GM12878 (cell line): ENCODE measurements around the gene CEP128. TPM values are rescaled to one million over a fixed set of nuclear protein-coding genes. Genes with fewer than 3 reads are reported as not detected.

ENCODE experiments used
- ATAC-seq: fragments of 200-7000 bp; cut with Tn5 transposase; 3 replicates; pipeline ENCODE4 v1.9.1; 2020; ENCODE audit warnings: mild to moderate bottlenecking, moderate library complexity
- BruUV-seq: library from RNA; stranded (reverse); fragments of 400-500 nt; replicated peaks from 2 replicates; lab custom pipeline; 2021; lab: Mats Ljungman, UMichigan
- CTCF ChIA-PET: fragments of 300-600 bp; sonication (Branson Sonifier 250); formaldehyde crosslinking; extraction: SDS; loops from one replicate; lab custom pipeline; 2021; ENCODE audit warnings: inconsistent platforms; lab: Yijun Ruan, JAX
- POLR2A ChIA-PET: fragments of 350-600 bp; formaldehyde crosslinking; extraction: SDS; loops from one replicate; lab custom pipeline; 2021; ENCODE audit warnings: inconsistent platforms; lab: Charles Lee
- RAD21 ChIA-PET: fragments of 300-600 bp; sonication (Branson Sonifier 250); formaldehyde crosslinking; loops from one replicate; lab custom pipeline; 2023; ENCODE audit warnings: antibody characterized with exemption; ENCODE audit not compliant: unreplicated experiment; lab: Charles Lee
- SMC1A ChIA-PET: fragments of 300-600 bp; sonication (Branson Sonifier 250); formaldehyde crosslinking; loops from one replicate; lab custom pipeline; 2023; ENCODE audit not compliant: unreplicated experiment, uncharacterized antibody; lab: Charles Lee
- DNase-seq: peaks from one replicate; pipeline ENCODE4 v3.0.0-alpha.2; 2011; ENCODE audit warnings: low read depth, low spot score
- FAIRE-seq: peaks from 3 replicates; lab custom pipeline; 2011; peaks lifted over from hg19 to GRCh38; lab: Jason Lieb, UNC
- H2AFZ ChIP-seq: 2 replicates; pipeline ENCODE4 v1.6.0; 2011; ENCODE audit warnings: low read depth, low read length, control low read depth; ENCODE audit not compliant: control insufficient read depth
- H3K27ac ChIP-seq: 2 replicates; pipeline ENCODE4 v1.5.1; 2011; ENCODE audit warnings: control low read depth; ENCODE audit not compliant: control insufficient read depth, insufficient read depth
- H3K27me3 ChIP-seq, 2 experiments: replicated peaks in 1 of 2; 2 replicates each; pipeline versions ENCODE4 v1.6.0 to v1.6.1; 2011; ENCODE audit warnings: low read length in 1 of 2; ENCODE audit not compliant: control insufficient read depth in 2 of 2, insufficient read depth in 2 of 2
- H3K36me3 ChIP-seq, 2 experiments: 2 replicates each; pipeline ENCODE4 v1.5.1; 2011; ENCODE audit warnings: low read length in 1 of 2; ENCODE audit not compliant: control insufficient read depth in 2 of 2, insufficient read depth in 2 of 2
- H3K4me1 ChIP-seq: 2 replicates; pipeline ENCODE4 v1.6.1; 2011; ENCODE audit warnings: mild to moderate bottlenecking, low read length, moderate library complexity, mixed read lengths; ENCODE audit not compliant: control insufficient read depth, insufficient read depth
- H3K4me2 ChIP-seq: 2 replicates; pipeline ENCODE4 v1.6.0; 2011; ENCODE audit warnings: control low read depth; ENCODE audit not compliant: control insufficient read depth, insufficient read depth
- H3K4me3 ChIP-seq: fragments of 200-600 bp; sonication (generic); 2 replicates; pipeline ENCODE4 v1.5.1; 2016
- H3K79me2 ChIP-seq: 2 replicates; pipeline ENCODE4 v1.6.0; 2011; ENCODE audit warnings: low read length; ENCODE audit not compliant: control insufficient read depth, insufficient read depth
- H3K9ac ChIP-seq: 2 replicates; pipeline ENCODE4 v1.8.0; 2011; ENCODE audit warnings: low read length, control low read depth, mixed read lengths; ENCODE audit not compliant: control insufficient read depth, insufficient read depth
- H3K9me3 ChIP-seq: replicated peaks from 3 replicates; pipeline ENCODE4 v1.5.1; 2011; ENCODE audit warnings: mild to moderate bottlenecking, low read length; ENCODE audit not compliant: control insufficient read depth, insufficient read depth
- H4K20me1 ChIP-seq: 2 replicates; pipeline ENCODE4 v1.6.0; 2011; ENCODE audit not compliant: control insufficient read depth, insufficient read depth
- BACH1 ChIP-seq: fragments of 450-650 bp; IDR thresholded peaks from 2 replicates; pipeline ENCODE4 v1.6.1; 2017; ENCODE audit warnings: mild to moderate bottlenecking, borderline replicate concordance
- CHD2 ChIP-seq: IDR thresholded peaks from 2 replicates; pipeline ENCODE4 v1.6.1; 2011; ENCODE audit warnings: low read depth, low read length, improper control_type of control experiment, borderline replicate concordance
- EGR1 ChIP-seq, 2 experiments: IDR thresholded peaks; 1 replicate in 1 of 2; 2 replicates in 1 of 2; pipeline ENCODE4 v1.6.1; 2011 to 2012; ENCODE audit warnings: low read depth in 2 of 2, low read length in 2 of 2, borderline replicate concordance in 1 of 2, mild to moderate bottlenecking in 1 of 2, moderate library complexity in 1 of 2
- GATAD2B ChIP-seq: fragments of 450-650 bp; conservative IDR thresholded peaks from 2 replicates; pipeline ENCODE4 v1.6.1; 2017; ENCODE audit warnings: low read depth, mild to moderate bottlenecking, moderate library complexity
- MEF2B ChIP-seq: fragments of 450-650 bp; IDR thresholded peaks from 2 replicates; pipeline ENCODE4 v1.6.1; 2018; ENCODE audit warnings: mild to moderate bottlenecking, moderate library complexity; ENCODE audit not compliant: partially characterized antibody, poor library complexity, severe bottlenecking
- MYC ChIP-seq: IDR thresholded peaks from 2 replicates; pipeline ENCODE4 v1.6.1; 2011; ENCODE audit warnings: mild to moderate bottlenecking, low read length, moderate library complexity, inconsistent platforms; ENCODE audit not compliant: insufficient read depth, insufficient replicate concordance, insufficient read length, severe bottlenecking
- RFX5 ChIP-seq: IDR thresholded peaks from 2 replicates; pipeline ENCODE4 v1.6.1; 2011; ENCODE audit warnings: low read depth, low read length, improper control_type of control experiment
- SIN3A ChIP-seq: IDR thresholded peaks from 2 replicates; pipeline ENCODE4 v1.6.1; 2012; ENCODE audit warnings: low read depth, low read length, improper control_type of control experiment
- SREBF1 ChIP-seq: IDR thresholded peaks from 2 replicates; pipeline ENCODE4 v1.6.1; 2012; ENCODE audit warnings: mild to moderate bottlenecking, low read length
- SREBF2 ChIP-seq: IDR thresholded peaks from 2 replicates; pipeline ENCODE4 v1.6.1; 2012; ENCODE audit warnings: mild to moderate bottlenecking, low read length
- WGBS: methylation state at CpG from one replicate; pipeline ENCODE4 v1.1.6; 2016; ENCODE audit warnings: low lambda C conversion rate; ENCODE audit not compliant: insufficient replicate concordance, insufficient coverage; ENCODE audit errors: missing lambda C conversion rate; 5-methylcytosine and 5-hydroxymethylcytosine counted together
- in situ Hi-C: fragments of 300-500 bp; cut with MboI; formaldehyde crosslinking; loops from 9 replicates; pipeline ENCODE4 v1.14.3; 2018; ENCODE audit warnings: mixed read lengths
- intact Hi-C: fragments of 100-400 bp; cut with micrococcal nuclease; formaldehyde crosslinking; loops from one replicate; pipeline ENCODE4 v1.14.2; 2022; ENCODE audit not compliant: unreplicated experiment
- polyA plus RNA-seq, 11 experiments: library from polyadenylated mRNA; depleted of rRNA in 4 of 11; unstranded in 6 of 11; stranded (reverse) in 5 of 11; fragments of >200 nt; fragmentation: Nextera tagmentation in 4 of 11; fragmentation: Illumina TruSeq in 1 of 11; extraction: Ambion mirVana in 4 of 11; extraction: Trizol in 1 of 11; gene quantifications; 1 replicate in 1 of 11; 2 replicates in 10 of 11; pipeline versions ENCODE4 v1.2.1 to v1.2.3, GENCODE V29; 2011 to 2016; ENCODE audit warnings: inconsistent platforms in 2 of 11, missing spikeins in 2 of 11, low read depth in 1 of 11
- total RNA-seq, 4 experiments: library from RNA; depleted of rRNA in 3 of 4; stranded (reverse); fragments of >200 nt in 3 of 4; fragmentation: Illumina TruSeq in 1 of 4; extraction: Trizol in 1 of 4; gene quantifications; 2 replicates each; pipeline versions ENCODE4 v1.2.1 to v1.2.3, GENCODE V29; 2013 to 2021
- TF ChIP-seq, protein P1 (sequence below): fragments of 450-650 bp; IDR thresholded peaks from 2 replicates; pipeline ENCODE4 v1.6.1; 2017; ENCODE audit warnings: mild to moderate bottlenecking, moderate library complexity
- TF ChIP-seq, protein P2 (sequence below): IDR thresholded peaks from 2 replicates; pipeline ENCODE4 v1.6.1; 2011; ENCODE audit warnings: low read depth, mild to moderate bottlenecking, low read length, moderate library complexity, borderline replicate concordance; ENCODE audit errors: extremely low read depth

CEP128 gene
- total and polyA plus RNA-seq, 10 of the 15 experiments (the other 5 are each of a cell fraction or from before 2014, with no cell fraction given) = 1.1 to 6.7 (median 3.4) TPM

DNA sequence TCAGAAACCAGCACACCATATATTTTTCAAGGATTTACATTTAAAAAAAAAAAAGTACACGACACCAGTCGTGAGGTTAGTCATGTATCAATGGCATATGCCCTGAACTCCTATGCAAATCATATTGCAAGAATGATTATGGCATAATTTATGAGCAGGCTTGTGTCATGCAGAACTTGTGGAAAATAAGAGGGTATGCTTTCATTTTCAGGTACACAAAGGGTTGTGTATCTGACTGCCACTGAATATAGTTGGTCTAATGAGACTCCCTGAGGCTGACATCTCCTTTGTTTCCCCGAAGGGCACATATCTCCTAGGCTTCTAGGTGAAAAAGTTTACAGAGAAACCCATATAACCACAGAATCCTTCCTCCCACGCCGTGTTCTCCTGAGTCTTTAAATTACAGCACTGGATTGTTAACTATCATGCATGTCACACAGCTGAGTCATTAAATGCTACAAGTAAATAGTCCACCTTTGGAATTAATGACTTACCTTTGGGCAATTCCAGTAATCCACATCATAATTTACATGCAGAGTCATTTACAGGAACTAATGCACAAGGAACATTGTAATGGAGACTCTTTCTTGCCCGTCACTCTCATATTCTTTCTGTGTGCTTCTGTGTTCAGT lies 373.5 kb downstream of the CEP128 start (continued):
- TF ChIP-seq, protein P1, sequence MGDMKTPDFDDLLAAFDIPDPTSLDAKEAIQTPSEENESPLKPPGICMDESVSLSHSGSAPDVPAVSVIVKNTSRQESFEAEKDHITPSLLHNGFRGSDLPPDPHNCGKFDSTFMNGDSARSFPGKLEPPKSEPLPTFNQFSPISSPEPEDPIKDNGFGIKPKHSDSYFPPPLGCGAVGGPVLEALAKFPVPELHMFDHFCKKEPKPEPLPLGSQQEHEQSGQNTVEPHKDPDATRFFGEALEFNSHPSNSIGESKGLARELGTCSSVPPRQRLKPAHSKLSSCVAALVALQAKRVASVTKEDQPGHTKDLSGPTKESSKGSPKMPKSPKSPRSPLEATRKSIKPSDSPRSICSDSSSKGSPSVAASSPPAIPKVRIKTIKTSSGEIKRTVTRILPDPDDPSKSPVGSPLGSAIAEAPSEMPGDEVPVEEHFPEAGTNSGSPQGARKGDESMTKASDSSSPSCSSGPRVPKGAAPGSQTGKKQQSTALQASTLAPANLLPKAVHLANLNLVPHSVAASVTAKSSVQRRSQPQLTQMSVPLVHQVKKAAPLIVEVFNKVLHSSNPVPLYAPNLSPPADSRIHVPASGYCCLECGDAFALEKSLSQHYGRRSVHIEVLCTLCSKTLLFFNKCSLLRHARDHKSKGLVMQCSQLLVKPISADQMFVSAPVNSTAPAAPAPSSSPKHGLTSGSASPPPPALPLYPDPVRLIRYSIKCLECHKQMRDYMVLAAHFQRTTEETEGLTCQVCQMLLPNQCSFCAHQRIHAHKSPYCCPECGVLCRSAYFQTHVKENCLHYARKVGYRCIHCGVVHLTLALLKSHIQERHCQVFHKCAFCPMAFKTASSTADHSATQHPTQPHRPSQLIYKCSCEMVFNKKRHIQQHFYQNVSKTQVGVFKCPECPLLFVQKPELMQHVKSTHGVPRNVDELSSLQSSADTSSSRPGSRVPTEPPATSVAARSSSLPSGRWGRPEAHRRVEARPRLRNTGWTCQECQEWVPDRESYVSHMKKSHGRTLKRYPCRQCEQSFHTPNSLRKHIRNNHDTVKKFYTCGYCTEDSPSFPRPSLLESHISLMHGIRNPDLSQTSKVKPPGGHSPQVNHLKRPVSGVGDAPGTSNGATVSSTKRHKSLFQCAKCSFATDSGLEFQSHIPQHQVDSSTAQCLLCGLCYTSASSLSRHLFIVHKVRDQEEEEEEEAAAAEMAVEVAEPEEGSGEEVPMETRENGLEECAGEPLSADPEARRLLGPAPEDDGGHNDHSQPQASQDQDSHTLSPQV = no peak
- TF ChIP-seq CHD2 = no peak
- TF ChIP-seq MEF2B = no peak
- no peak for TF ChIP-seq EGR1 (IDR thresholded peaks at IDR 0.05; ENCODE audit: borderline replicate concordance in 1 of 2, low read depth in 2 of 2, low read length in 2 of 2)
- no peak for TF ChIP-seq SREBF1
- no peak for TF ChIP-seq SREBF2
- no peak for TF ChIP-seq SIN3A
- TF ChIP-seq MYC = no peak

DNA sequence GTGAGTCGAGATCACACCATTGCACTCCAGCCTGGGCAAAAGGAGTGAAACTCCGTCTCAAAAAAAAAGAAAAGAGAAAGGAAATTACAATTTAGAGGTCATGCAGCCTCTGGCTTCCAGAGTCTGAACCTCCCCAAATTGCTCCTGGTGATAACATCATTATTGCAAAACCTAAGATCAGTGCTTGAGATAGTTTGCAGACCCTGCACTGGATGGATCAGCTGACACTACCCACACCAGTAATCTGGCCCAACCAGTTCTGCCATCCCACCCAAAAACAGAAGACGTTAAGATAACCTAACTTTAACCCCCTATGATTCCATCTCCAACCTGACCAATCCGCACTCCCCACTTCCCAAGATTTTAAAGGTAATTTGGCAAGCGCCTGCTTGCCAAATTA lies 376.5 kb downstream of the CEP128 start:
- TF ChIP-seq, protein P2, sequence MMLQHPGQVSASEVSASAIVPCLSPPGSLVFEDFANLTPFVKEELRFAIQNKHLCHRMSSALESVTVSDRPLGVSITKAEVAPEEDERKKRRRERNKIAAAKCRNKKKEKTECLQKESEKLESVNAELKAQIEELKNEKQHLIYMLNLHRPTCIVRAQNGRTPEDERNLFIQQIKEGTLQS = no peak
- TF ChIP-seq GATAD2B (no peak), RFX5 (no peak), BACH1 (no peak)

More for the DNA sequence above, 376.5 kb downstream of the CEP128 start:
- ChIA-PET RAD21 (no interaction called here), POLR2A (interaction anchor here (0.8 kb wide), 1 partner anchor 157 kb away, joined by 3 read pairs; no protein-coding TSS in a partner anchor), CTCF (no interaction called here), SMC1A (no interaction called here)
- Histone ChIP-seq H3K27ac (no peak overlapping the region), H3K4me3 (no peak overlapping the region), H3K27me3 (no peaks in the 10 kb centered on the region), H3K9me3 (no peaks in the 10 kb centered on the region), H3K36me3 (no peaks in the 10 kb centered on the region), H2AFZ (no peak overlapping the region), H3K4me2 (no peak overlapping the region), H4K20me1 (no peaks in the 10 kb centered on the region), H3K9ac (no peak overlapping the region), H3K4me1 (no peaks in the 10 kb centered on the region), H3K79me2 (no peaks in the 10 kb centered on the region)
- intact Hi-C loops = no loop called here
- in situ Hi-C loops = no loop called here
- no TSS peak for BruUV-seq
- WGBS = 45% methylated on average over 5 of the region's 5 CpGs
- no peak for ATAC-seq
- no peak for FAIRE-seq
- DNase-seq = no peak
